NOMO-1 treated with DMSO at 0.1 percent for 48 hours (cell line): ENCODE data around the gene LRRC40.
"Not testable (repeated sequence)": the region's sequence is repeated elsewhere in the genome, so short reads cannot be mapped to it uniquely, and the experiment has no call there.

Source experiments
- DNase-seq: peaks from one replicate; lab custom pipeline; 2025; ENCODE audit not compliant: unreplicated experiment; lab: John Stamatoyannopoulos, UW

The LRRC40 gene

DNA sequence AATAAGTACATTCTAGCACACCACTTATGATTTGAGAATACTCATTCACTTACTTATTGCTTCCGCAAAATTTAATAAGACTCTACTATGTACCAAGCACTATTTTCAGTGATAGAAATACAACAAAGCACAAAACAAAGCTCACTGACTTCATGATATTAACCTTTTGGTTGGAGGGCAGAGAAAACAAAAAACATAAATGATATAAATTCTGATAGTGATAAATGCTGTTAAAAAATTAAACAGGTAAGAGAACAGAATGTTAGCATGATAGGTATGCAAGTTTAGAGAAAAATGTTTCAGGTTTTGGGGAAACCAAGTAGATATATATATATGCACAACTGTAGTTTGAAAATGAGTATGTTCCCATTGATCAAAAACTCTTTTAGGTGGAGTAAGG is 1.2 kb downstream of the LRRC40 start:
- no peak for DNase-seq

DNA sequence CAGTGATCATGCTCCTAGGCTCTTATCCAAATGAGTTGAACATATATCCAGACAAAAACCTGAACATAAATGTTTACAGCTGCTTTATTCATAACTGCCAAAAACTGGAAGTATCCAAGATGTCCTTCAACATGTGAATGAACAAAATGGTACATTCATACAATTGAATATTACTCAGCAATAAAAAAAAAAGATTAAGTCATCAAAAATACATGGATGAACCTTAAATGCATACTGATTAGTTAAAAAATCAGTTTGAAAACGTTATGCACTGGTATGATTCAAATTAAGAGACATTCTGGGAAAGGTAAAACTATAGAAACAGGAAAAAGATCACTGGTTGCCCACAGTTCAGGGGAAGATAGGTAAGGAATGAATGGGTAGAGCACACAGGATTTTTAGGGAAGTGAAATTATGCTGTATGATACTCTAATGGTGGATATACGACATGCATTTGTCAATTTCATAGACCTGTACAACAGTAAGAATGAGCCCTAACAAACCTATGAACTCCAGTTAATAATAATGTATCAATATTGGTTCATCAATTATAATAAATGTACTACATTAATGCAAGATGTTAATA is 3.1 kb downstream of the LRRC40 start:
- DNase-seq, result peak; percentile 35

DNA sequence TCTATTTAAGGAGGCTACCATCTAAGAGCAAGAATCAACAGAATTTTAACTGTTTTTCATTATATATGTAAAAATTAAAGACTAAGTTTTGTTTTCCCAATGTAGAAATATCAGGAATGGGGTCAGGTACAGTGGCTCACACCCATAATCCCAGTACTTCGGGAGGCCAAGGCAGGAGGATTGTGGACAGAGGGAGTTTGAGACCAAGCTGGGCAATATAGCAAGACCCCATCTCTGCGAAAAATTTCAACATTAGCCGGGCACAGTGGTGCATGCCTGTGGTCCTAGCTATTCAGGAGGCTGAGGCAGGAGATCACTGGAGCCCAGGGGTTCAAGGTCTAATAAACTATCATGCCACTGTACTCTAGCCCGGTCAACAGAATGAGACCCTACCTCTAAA is 5.3 kb downstream of the LRRC40 start:
- no peak for DNase-seq

DNA sequence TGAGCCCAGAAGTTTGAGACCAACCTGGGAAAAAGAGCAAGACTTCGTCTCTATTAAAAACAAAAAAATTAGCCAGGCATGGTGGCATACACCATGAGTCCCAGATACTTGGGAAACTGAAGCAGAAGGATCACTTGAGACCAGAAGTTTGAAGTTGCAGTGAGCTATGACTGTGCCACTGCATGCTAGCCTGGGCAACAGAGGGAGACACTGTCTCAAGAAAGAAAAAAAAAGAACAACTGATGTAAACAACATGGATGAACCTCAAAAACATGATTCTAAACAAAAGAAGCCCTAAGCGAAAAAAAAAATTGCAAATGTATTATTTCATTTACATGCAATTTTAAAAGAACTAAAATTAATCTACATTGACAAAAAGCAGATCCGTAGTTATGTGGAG is 9.0 kb downstream of the LRRC40 start:
- DNase-seq, result no peak

DNA sequence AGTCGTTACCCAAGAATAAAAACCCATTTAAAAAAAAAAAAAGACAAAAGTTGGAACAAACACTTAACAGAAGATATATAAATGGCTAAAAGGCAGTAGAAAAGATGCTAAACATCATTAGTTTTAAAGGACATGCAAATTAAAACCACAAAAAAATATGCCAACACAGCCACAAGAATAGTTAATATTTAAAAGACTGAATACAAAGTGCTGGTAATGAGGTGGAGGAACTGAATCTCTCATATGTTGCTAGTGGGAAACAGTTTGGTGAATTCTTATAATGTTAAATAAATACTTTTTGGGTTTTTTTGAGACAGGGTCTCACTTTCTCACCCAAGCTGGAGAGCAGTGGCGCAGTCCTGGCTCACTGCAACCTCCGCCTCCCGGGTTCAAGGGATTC is 10.0 kb downstream of the LRRC40 start:
- no peak for DNase-seq

DNA sequence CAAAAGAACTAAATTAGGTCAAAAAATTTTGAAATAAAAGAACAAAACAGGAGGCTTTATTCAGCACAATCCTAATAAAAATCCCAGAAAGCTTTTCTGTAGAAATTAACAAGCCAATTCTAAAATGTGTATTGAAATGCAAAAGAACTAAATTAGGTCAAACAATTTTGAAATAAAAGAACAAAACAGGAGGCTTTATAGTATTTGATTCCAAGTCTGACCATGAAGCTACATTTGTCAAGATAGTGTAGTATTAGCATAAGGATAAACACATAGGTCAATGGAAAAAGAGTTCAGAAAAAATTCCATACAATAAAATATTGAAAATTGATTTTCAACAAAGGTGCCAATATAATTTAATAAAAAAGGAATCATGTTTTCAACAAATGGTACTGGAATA is 10.8 kb downstream of the LRRC40 start:
- no peak for DNase-seq

DNA sequence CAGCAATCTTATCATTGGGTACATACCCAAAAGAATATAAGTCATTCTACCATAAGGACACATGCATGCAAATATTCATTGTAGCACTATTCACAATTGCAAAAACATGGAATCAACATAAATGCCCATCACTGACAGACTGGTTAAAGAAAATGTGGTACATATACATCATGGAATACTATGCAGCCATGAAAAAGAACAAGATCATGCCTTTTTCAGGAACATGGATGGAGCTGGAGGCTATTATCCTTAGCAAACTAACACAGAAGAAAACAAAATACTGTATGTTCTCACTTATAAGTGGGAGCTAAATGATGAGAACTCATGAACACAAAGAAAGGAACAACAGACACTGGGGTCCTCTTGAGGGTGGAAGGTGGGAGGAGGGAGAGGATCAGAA is 12.9 kb downstream of the LRRC40 start:
- DNase-seq, result not testable (repeated sequence)

DNA sequence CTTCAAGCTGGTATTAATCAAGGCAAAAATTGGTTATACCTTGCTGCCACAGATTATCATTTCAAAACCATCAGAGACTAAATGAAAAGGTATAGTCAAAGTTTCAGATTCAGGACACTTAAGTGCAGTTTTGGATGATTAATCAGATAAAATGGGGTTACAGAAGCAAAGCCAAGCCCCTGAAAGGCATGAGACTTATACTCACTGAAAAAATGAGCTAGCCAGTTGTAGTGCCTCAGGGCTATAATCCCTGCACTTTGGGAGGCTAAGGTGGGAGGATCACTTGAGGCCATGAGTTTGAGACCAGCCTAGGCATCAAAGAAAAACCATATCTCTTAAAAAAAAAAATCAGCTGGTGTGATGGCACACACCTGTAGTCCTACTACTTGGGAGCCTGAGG is 15.2 kb downstream of the LRRC40 start:
- DNase-seq, result no peak

DNA sequence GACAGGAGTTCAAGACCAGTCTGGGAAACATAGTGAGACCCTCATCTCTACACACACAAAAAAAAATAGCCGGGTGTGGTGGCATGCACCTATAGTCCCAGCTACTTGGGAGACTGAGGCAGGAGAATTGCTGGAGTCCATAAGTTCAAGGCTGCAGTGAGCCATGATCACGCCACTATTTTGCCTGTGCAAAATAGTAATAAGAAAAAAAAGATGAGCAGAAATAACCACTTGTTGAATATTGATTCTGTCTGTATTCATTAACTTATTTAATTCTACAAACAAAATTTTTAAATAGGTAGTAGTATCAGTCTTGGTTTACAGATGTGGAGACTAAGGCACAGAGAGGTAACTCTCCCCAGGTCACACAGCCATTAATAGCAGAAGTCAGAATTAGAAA is 16.9 kb downstream of the LRRC40 start:
- no peak for DNase-seq

DNA sequence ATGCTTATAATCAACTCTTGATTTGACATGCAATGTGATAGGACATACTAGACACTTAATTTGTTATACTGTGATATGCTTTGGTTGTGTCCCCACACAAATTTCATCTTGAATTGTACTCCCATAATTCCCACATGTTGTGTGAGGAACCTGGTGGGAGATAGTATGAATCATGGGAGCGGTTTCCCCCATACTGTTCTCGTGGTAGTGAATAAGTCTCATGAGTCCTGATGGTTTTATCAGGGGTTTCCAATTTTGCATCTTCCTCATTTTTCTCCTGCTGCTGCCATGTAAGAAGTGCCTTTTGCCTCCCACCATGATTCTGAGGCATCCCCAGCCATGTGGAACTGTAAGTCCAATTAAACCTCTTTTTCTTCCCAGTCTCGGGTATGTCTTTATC is 20.2 kb downstream of the LRRC40 start:
- DNase-seq, result not testable (repeated sequence)

DNA sequence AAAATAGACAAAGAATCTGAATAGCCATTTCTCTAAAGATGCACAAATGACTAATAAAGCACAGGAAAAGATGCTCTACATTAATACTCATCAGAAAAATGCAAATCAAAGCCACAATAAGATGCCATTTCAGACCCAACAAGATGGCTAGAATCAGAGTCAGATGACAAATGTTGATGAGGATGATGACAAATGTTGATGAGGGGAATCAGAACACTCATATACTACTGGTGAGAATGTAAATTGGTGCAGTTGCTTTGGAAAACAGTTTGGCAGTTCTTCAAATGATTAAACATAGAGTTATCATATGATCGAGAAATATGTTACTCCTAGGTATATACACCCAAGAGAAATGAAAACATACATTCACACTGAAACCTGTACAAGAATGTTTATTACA is 33.9 kb downstream of the LRRC40 start:
- no peak for DNase-seq

DNA sequence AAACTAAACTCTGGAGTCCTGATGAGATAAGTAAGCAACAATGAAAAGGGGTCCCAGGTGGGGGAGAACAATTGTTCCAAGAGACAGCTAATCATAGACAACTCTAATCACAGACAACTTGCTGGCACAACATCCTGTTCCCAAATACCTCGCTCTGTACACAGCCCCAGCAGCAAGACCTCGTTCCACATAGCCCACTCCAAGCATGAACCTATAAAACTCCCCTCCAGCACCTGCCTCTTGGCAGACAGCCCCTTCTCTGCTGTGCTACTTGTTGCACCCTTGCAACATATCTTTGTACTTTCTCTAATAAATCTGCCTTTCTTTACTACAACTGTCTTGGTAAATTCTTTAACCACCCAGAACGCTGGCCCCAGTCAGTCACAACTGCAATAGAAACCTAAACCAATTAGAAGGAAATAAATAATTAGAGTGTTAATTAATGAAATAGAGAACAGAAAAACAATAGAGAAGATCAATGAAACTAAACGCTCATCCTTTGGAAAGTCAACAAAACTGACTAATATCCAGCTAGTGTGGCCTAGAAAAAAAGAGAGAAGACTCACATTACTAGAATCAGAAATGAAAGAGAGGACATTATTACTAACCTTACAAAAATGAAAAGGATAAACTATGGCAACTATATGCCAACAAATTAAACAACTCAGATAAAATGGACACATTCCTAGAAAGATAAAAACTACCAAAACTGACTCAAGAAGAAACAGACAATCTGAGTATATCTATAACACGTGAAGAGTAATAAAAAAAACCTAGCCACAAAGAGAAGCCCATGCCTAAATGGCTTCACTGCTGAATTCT is 36.1 kb downstream of the LRRC40 start:
- no peak for DNase-seq

DNA sequence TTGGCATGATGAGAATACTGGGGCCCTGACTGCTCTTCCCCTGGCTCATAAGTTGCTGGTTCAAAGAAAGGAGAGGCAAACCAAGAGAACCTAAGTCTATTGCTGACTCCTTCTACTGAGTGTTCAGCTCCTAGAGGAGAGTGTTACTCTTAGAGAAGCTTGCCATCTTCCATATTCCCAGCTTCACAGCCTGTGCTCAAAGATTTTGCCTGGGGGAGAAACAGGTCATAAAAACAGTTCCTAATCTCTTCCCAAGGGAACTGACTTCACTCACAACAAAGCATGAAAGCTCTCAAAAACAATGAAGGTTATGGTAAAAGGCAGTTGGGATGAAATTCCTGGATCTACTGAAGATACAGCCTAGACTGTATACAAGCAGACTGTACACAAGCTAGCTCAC is 37.1 kb downstream of the LRRC40 start:
- no peak for DNase-seq

DNA sequence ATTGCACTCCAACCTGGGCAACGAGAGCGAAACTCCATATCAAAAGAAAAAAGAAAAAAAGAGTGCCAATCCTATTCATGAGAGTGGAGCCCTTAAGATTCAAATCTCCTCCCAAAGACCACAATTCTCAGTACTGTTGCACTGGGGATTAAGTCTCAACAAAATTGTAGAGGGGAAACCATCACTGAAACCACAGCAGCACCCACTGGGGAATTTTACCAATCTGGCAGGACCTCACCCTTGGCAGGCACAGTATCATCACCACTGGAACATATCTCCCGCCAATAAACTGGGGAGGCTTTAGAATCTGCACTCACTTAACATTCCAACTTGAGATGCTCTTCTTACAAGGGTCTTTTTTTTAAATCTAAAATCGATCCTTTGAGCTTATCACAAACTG is 41.0 kb downstream of the LRRC40 start:
- no peak for DNase-seq

DNA sequence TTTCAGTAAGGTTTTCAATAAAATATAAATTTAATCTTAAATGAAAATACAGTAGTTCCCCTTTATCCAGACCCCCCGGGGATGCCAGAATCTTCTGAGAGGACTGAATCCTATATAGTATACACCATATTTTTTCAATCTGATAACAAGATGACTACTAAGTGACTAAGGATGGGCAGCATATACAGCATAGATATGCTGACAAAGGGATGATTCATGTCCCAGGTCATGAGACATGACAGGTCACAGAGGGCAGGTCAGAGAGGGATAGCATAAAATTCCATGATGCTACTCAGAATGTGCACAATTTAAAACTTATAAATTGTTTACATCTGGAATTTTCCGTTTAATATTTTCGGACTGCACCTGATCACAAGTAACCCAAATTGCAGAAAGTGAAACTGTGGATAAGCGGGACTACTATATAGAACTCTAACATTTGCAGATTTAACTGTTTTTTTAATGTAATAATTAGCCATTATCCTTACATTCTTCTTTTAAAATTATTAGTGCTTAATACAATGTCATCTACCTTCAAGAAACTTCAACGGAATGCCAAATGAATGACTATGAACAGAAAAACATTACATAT is 48.8 kb downstream of the LRRC40 start:
- DNase-seq, result no peak

DNA sequence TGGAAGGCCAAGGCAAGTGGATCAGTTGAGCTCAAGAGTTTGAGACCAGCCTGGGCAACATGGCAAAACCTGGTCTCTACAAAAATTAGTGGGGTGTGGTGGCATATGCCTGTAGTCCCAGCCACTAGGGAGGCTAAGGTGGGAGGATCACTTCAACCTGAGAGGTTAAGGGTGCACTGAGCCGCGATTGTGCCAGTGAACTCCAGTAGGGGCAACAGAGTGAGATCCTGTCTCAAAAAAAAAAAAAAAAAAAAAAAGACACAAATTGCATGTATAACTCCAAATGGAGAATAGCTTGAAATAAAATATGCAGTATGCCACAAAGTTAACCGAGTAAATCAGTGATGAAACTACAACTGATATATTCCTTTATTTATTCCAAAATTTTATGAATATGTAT is 51.6 kb downstream of the LRRC40 start:
- no peak for DNase-seq

DNA sequence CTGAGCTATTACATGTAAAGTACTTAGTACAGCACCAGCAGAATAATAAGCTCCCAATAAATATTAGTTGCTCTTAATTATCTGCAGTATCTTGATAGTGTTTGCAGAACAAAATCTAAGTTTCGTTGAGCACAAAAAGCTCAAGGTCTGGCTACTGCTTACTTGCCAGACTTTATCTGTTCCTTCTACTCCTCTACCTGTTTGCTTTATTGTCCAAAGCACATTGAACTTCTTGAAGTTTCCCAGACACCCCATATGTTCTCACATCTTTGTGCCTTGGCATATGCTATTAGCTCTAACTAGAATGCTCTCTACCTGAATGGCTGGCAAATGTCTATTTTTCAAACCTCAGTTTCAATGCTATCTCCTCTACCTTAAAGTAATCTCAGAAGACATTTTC is 54.9 kb downstream of the LRRC40 start:
- DNase-seq, result no peak

DNA sequence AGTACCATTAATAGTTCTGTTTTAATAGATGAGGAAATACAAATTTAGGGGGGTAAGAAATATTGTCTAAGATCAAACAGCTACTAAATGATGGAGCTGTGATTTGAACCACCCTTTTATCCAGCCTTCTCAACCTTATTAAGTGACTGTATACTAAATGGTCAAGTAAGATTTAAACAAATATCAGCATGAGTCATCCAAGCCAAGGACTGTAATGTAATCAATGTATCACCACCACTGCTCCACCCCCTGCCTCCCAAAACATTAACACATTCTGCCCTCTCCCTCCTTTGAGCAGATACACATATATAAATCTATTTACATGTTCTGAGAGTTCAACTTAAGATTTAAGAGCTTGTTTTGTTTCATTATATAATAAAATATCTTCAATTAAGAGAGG is 58.9 kb downstream of the LRRC40 start:
- DNase-seq, result no peak

DNA sequence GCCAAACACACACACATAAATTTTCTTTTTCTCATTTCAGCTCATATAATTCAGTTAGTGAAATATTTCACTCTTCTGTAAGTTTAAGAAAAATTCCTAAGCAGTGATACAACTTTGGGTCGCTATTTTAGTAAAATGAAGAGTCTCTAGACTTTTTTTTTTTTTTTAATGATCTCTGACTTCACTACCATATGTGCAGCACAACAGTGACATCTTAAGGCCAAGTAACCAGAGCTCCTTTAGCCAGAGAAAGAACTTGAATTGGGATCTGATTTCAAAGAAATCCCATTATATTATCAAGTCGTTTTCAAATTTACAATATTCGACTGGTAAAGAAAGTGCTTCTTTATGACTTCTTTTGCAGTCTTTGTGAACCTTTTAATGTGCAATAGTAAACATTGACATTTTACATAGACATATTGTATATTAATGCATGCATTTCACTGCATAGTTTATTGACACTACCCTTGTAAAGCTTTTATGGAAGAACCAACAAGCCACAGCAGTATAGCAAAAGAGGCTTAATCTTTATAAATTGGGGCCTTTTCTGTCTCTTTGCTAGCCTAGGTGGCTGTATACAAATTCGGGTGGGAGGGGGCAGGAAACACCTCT is 62.2 kb downstream of the LRRC40 start:
- no peak for DNase-seq

DNA sequence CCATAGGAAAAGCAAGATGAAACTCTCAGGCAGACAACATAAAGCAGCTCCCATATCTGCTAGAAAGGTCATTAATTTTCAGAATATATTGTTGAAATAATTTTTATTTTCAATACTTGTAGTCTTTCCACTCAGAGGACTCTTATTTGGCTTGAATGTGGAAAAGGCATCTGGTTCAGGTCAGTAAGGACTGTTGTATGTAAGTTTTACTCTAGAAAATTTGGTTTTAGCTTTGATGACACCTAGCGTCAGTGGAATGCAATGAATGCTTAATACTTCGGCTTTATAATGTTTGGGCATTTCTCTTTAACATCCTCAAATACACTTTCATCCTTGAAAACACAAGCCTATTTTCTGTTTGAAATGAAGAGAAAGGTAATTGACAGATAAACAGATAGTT is 63.3 kb downstream of the LRRC40 start:
- DNase-seq, result no peak

DNA sequence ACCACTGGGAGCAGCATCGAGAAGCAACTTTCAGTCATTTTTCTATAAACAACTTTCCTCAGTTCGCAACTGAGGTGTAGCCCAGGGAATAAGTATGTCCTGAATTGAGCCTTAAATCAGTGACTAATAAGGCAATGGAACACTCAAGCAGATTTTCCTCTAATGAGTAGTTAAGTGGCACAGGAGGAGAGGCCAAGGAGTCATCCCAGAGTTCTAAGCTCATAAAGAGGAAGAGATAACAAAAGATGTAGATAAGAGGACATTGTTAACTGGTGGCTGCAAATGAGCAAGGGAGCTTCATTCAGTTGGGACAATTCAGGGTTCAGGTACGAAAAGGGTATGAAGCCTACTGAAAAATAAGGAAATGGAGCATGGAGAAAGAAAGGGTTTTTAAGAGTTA is 64.5 kb downstream of the LRRC40 start:
- no peak for DNase-seq

DNA sequence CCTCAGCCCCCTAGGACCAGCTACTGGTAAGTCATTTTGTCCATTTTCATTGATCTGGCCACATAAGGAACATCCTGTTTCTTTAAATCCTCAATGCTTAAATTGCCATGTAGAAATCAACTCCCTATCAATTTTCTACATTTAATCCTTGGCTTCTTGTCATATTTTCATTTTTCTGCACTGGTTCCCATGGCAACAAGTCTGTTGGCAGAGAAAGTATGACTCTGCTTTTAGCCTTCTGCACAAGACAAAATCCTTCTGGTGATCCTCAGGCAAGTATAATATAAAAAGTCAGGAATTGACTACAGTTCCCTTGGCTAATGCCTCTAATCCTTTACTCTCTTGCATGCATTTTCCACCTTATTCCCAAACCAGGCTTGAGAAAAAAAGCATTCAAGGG is 65.0 kb downstream of the LRRC40 start:
- DNase-seq, result no peak
